CD4-positive, alpha-beta T cell treated with Interleukin-6 at 100 ng/mL for 8 hours (primary cell): Measurements from ENCODE around the gene MAGEA8.
"Not testable (repeated sequence)": the region's sequence is repeated elsewhere in the genome, so short reads cannot be mapped to it uniquely, and the experiment has no call there.

Source experiments
- DNase-seq: peaks from one replicate; pipeline ENCODE4 v3.0.0-alpha.2; 2020; ENCODE audit warnings: mixed read lengths, low spot score

The MAGEA8 gene, protein sequence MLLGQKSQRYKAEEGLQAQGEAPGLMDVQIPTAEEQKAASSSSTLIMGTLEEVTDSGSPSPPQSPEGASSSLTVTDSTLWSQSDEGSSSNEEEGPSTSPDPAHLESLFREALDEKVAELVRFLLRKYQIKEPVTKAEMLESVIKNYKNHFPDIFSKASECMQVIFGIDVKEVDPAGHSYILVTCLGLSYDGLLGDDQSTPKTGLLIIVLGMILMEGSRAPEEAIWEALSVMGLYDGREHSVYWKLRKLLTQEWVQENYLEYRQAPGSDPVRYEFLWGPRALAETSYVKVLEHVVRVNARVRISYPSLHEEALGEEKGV

GRCh38 chrX:149881081-149881711, at the start of gene MAGEA8:
MAGEA8 (plus strand) TSS chrX:149881183; CDS start chrX:149884273, 3,090 bp downstream.
- no peak for DNase-seq

DNA sequence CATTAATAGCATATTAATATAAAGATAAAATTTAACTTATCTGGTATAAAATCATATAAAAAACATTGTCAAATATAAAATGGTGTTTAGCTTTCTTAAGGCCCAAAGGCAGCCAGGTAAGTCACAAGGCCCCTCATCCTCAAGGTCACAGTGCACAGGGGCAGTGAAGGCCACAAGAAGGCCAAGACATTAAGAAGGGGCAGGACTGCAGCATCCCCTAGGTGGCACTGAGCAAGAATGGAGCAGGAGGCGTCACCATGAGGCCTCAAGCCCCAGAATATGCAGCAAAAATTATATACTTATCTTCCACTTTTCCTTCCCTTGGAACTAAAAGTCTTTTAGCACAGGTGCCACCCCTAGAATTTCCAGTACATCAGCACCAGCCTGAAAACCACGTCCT, 49.5 kb upstream of the MAGEA8 start:
- DNase-seq, result no peak

GRCh38 chrX:149836728-149837127, 44.3 kb upstream of the MAGEA8 start:
- not testable (repeated sequence) for DNase-seq

DNA sequence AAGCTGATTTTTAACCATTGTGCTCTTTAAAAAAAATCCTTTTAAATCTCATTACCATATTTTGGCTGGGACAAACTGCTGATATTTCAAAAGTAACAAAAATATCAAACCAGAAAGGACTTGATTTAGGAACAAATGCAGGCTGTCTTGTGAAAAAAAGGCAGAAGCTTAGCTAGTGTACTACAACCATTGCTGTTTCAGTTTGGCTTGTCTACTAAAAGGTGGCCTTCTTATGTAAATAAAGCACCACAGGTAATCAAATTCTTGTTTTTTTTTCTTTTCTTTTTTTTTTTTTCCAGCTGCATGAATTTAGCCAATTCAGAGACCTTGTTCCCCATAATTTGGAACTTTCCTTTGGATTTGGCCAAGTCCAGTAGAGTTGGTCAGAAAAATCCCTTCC, 43.8 kb upstream of the MAGEA8 start:
- DNase-seq, result no peak

DNA sequence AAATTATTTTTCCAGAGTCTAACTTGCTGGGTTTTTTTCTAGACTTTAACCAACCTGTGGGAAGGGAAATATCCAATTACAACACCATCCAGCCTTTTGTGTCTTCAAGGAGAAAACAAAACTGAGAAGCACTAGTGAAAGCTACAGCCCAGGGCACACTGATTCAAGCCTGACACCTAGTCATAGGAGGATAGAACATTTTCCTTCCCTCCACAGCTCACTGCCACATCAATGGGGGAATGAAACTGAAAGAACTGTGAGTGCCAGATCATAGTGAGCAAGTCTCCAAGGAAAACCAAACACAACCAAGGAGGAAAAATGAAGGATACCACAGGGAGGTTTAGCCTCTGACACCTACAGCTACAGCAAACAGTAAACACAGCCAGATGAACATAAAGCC, 43.3 kb upstream of the MAGEA8 start:
- DNase-seq, result no peak

GRCh38 chrX:149841929-149842328, 39.1 kb upstream of the MAGEA8 start:
- no peak for DNase-seq

DNA sequence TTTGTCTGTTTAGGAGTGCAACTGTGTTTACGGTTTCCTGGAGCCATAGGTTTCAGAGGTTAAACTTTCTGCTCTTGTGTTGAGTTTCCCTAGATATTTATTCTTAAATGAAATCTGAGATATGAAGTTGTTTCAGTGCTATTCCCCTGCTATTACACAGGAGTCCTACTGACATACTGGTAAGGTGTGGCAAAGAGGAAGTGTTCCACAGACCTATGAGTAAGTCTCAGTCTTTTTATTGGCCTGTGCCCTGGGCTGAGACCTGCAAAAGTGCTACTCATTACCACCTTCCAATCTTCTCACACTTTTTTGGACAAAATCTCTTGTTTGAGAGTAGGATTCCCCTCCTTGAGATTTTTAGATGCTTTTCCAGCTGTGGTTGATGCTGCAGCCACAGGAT, 35.6 kb upstream of the MAGEA8 start:
- no peak for DNase-seq

DNA sequence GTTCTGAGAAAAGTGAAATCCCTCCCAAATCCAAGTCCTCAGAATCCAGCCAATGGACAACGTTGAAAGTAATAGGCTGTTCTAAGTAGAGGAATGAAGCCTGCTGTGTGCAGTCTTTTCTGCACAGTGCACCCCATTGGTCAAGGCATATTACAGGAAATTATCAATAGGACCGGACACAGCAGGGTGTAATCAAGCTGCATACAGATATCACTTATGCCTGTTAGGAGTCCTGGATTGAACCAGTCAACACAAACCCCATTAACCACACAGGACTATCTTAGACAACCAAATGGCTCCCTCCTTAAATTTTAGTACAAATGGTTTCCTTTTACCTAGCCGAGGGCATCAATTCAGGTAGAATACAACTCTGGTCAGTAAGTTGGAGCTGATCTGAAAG, 34.2 kb upstream of the MAGEA8 start:
- no peak for DNase-seq

- DNase-seq, result no peak
These were observed 32.1 kb upstream of the MAGEA8 start for GRCh38 chrX:149848855-149849254.

DNA sequence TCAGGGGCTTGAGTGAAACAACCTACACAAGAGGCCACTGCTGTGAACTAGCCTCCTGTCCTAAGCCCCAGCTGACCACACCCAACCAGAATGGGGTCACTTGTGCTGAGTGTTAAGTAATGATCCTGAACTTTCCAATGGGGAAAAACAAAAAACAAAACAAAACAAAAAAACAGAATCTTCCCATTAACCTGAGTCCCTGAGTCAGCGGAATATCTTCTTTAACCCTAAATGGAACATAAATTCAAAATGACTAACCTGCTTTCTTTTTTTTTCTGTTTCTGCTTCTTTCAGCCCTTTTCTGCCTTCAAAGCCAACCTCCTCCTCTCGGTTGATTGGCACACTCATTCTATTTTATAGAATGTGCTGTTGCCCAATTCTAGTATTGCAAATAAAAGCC, 31.2 kb upstream of the MAGEA8 start:
- DNase-seq, result no peak

- DNase-seq, result no peak
These were observed 29.1 kb upstream of the MAGEA8 start for GRCh38 chrX:149851864-149852263.

GRCh38 chrX:149853925-149854324, 27.1 kb upstream of the MAGEA8 start:
- DNase-seq, result no peak

DNA sequence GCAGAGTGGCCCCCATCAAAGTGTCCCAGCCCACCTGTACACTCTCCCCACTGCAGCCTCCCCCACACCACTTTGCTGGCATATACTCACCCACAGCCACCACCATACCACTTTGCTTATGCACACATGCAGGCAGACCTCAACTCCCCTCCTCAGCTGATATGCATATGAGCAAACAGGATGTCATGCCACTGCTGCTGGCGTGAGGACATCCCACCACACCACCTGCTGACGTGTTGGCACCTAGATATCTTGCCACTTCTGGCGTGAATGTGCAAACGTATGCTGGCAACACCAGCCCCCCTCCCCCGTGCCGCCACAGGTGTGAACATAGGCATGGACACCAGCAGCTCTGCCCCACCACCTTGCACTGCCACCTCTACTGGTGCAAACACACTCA, 22.4 kb upstream of the MAGEA8 start:
- DNase-seq, result no peak

DNA sequence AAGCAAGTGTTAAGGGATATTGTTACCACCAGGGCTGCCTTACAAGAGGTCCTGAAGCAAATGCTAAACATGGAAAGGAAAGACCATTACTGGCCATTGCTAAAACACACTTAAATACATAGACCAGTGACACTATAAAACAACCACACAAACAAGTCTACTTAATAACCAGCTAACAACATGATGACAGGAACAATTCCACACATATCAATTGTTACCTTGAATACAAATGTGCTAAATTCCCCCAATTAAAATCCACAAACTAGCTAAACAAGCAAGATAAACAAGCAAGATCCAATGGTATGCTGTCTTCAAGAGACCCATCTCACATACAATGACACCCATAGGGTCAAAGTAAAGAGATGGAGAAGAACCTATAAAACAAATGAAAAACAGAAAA, 20.5 kb upstream of the MAGEA8 start:
- no peak for DNase-seq

DNA sequence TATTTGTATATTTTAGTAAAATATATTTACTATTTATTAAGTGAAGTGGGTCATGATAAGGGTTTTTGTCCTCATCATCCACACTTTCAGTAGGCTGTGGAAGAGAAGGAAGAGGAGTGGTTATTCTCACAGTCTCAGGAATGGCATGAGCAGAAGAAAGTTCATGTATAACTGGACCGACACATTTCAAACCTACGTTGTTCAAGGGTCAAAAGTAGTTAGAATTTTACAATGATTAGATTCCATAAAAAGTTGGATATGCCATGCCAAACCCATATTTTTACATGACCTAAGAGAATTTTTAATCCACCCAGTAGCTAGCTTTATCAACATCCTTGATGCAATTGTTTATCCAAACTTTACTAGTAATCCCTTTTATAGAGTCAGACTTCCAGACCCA, 15.6 kb upstream of the MAGEA8 start:
- DNase-seq, result no peak

DNA sequence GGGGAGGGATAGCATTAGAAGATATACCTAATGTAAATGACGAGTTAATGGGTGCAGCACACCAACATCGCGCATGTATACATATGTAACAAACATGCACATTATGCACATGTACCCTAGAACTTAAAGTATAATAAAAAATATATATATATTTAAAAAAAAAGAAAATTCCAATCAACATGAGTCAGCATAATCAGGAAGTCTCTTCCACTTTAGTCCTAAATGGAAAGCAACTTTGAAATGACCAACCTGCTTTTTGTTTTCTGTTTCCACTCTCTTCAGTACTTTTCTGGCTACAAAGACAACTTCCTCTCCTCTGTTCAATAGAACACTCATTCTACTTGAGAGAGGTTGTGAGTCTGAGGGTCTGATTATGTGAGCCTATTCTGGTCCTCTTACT, 13.5 kb upstream of the MAGEA8 start:
- DNase-seq, result no peak

- no peak for DNase-seq
These were observed 10.1 kb upstream of the MAGEA8 start for GRCh38 chrX:149870840-149871239.

GRCh38 chrX:149871433-149871832, 9.6 kb upstream of the MAGEA8 start:
- no peak for DNase-seq

DNA sequence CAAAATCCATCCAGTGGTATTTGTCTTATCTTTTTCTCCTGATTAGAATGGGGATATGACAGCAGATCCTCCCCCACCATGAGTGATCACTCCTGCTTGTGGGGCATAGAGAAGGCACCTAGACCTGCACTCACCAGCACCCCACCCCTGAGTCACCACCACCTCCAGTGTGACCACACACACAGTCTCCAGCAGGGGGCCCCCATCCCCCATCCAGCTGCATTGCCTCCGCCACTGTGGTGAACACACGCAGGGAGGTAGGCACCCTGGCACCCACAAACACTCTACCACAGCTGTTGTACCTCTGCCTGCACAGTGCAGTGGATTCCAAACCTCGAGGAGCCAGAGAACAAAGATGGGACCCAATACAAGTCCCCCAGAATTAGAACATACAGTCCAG, 9.0 kb upstream of the MAGEA8 start:
- DNase-seq, result peak; percentile 30

DNA sequence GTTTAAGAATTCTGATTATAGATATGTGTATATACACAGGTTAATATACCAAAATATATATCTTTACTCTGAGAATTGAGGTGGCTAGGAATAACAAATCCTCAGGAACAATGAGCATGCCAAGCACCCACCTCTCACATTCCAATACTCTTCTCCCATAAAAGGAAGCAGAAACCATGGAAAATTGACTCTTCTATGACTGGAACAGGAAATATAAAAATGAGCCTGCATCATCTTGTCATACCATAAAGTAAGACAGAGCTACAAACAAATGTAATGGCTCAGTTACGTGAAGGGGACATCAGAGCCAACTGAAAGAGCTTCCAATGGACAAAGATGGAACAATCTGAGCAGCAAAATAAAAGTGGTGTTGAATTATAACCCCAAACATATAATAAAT, 3.8 kb upstream of the MAGEA8 start:
- no peak for DNase-seq

GRCh38 chrX:149877636-149878035, 3.3 kb upstream of the MAGEA8 start:
- DNase-seq, result no peak

DNA sequence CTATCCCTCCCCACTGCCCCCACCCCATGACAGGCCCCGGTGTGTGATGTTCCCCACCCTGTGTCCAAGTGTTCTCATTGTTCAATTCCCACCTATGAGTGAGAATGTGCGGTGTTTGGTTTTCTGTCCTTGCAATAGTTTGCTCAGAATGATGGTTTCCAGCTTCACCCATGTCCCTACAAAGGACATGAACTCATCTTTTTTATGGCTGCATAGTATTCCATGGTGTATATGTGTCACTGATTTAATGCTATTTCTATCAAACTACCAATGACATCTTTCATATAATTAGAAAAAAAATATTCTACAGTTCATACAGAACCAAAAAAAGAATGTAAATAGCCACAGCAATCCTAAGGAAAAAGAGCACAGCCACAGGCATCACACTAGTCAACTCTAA, 9.8 kb downstream of the MAGEA8 start:
- not testable (repeated sequence) for DNase-seq

DNA sequence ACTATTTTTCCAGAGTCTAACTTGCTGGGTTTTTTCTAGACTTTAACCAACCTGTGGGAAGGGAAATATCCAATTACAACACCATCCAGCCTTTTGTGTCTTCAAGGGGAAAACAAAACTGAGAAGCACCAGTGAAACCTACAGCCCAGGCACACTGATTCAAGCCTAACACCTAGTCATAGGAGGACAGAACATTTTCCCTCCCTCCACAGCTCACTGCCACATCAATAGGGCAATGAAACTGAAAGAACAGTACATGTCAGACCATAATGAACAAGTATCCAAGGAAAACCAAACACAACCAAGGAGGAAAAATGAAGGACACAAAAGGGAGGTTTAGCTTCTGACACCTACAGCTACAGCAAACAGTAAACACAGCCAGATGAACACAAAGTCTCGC, 17.6 kb downstream of the MAGEA8 start:
- no peak for DNase-seq
